ENCODE data around the gene UNC45B.

Gene UNC45B

DNA sequence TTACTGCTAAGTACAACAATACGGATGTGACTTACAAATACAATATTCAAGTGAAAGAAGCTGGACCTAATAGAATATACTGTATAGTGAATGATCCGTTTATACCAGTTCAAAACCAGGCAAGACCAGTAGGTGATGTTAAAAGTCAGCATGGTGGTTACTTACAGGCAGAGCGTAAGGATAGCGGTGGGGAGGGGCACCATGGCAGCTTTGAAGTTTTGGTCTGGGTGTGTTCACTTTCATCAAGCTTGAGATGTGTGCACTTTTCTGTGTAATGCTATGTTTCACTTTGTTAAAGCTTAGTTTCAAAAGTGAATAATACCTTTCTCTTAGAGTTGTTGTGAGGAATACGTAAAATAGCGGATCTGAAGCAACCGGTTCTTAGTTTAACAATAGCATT lies 63.1 kb downstream of the UNC45B start:
- peaks cover 92% of the 10 kb centered on the region for H3K27me3 ChIP-seq
- H3K4me1 ChIP-seq (ENCODE audit: control insufficient read depth in 1 of 2, insufficient read depth in 1 of 2, low read depth in 1 of 2, low read length in 1 of 2): no peaks in the 10 kb centered on the region
- TF ChIP-seq CTCF (IDR thresholded peaks at IDR 0.05): no peak
- no peak overlapping the region for H3K4me3 ChIP-seq (ENCODE audit: low read depth in 1 of 2, low read length in 1 of 2)
- no peaks in the 10 kb centered on the region for H3K9me3 ChIP-seq
- H3K36me3 ChIP-seq: no peaks in the 10 kb centered on the region
- H3K27ac ChIP-seq: no peak overlapping the region

DNA sequence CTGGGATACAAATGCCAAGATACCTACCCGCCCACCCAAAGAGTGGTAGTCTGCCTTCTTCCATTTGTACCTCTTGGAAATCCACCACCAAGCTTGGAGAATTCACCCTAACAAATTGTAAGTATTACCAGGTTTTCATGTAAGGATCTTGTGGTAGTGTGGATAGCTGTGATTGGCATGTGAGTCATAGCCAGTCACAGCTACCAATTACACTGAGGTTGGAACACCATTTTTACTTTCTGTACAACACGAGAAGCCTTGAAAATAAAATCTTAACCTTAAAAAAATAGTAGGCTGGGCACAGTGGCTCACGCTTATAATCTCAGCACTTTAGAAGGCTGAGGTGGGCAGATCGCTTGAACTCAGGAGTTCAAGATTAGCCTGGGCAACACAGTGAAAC lies 65.1 kb downstream of the UNC45B start:
- no peaks in the 10 kb centered on the region for H3K4me1 ChIP-seq (ENCODE audit: control insufficient read depth in 1 of 2, insufficient read depth in 1 of 2, low read depth in 1 of 2, low read length in 1 of 2)
- H3K9me3 ChIP-seq: no peaks in the 10 kb centered on the region
- no peak overlapping the region for H3K4me3 ChIP-seq (ENCODE audit: low read depth in 1 of 2, low read length in 1 of 2)
- H3K27me3 ChIP-seq: peaks cover 91% of the 10 kb centered on the region
- TF ChIP-seq CTCF (IDR thresholded peaks at IDR 0.05): no peak
- no peak overlapping the region for H3K27ac ChIP-seq
- no peaks in the 10 kb centered on the region for H3K36me3 ChIP-seq

DNA sequence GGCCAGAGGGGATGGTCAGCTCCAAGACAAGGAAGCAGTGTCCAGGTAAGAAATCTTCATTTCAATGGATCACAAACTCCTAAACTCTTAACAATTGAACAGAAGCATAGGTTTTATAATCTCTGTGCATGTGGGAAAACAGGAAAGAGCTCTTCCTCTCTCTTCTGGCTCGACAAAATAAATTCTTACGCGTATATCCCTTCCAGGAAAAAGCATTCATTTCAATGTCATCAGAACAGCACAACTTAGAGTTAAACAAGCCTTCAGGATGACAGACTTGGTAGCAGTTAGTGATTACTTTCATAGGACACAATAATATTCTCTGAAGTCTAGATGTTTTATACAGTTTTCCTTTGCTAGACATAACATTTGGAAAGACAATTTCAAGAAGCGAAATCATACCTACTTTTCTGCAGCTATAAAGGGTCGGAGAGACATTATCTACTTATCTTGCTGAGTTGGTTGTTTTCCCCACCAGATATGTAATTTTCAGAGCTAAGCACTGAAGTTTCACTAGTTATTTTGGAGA lies 65.9 kb downstream of the UNC45B start:
- TF ChIP-seq CTCF (IDR thresholded peaks at IDR 0.05): no peak
- Histone ChIP-seq H3K4me1 (ENCODE audit: control insufficient read depth in 1 of 2, insufficient read depth in 1 of 2, low read depth in 1 of 2, low read length in 1 of 2) (no peaks in the 10 kb centered on the region), H3K27me3 (peaks cover 82% of the 10 kb centered on the region), H3K4me3 (ENCODE audit: low read depth in 1 of 2, low read length in 1 of 2) (no peak overlapping the region), H3K9me3 (no peaks in the 10 kb centered on the region), H3K27ac (no peak overlapping the region), H3K36me3 (no peaks in the 10 kb centered on the region)

- Histone ChIP-seq H3K27ac (no peak overlapping the region), H3K9me3 (no peaks in the 10 kb centered on the region), H3K4me3 (ENCODE audit: low read depth in 1 of 2, low read length in 1 of 2) (no peak overlapping the region), H3K27me3 (peaks cover 75% of the 10 kb centered on the region), H3K36me3 (no peaks in the 10 kb centered on the region), H3K4me1 (ENCODE audit: control insufficient read depth in 1 of 2, insufficient read depth in 1 of 2, low read depth in 1 of 2, low read length in 1 of 2) (peaks cover 0 to 5% of the 10 kb centered on the region in 2 experiments)
- no peak for TF ChIP-seq CTCF (IDR thresholded peaks at IDR 0.05)
These were observed 66.6 kb downstream of the UNC45B start for GRCh38 chr17:35214192-35214591.

DNA sequence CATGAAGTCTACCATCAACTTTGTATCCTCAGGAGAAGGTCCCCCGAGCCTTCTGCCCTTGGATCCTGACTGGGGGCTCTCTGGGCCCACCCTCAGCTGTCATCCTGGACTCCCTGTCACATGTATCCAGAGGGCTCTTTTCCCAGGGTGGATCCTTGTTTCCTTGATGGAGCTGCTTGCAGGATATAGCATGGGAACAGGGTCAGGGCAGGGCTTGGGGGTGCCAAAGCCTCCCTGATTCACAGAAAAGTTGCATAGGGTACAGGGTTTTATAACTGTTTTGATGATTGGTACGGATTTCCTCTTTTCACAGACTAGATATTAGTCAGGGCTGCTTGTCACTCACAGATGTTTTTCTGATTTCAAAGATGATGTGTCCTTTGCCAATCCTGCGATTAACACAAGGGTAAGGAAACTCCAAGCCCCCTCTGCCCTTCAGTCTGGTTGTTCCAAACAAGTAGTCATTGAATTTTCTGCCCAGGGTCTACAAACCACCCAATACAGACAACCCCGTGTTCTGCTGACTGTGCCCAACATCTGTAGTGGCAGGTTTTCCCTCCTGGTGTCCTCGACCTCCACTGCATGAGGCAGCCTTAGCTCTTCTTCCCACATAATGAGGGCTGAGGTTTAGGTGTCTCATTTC lies 67.1 kb downstream of the UNC45B start:
- no peak for TF ChIP-seq CTCF (IDR thresholded peaks at IDR 0.05)
- Histone ChIP-seq H3K27ac (no peak overlapping the region), H3K9me3 (no peaks in the 10 kb centered on the region), H3K4me1 (ENCODE audit: control insufficient read depth in 1 of 2, insufficient read depth in 1 of 2, low read depth in 1 of 2, low read length in 1 of 2) (peaks cover 0 to 5% of the 10 kb centered on the region in 2 experiments), H3K4me3 (ENCODE audit: low read depth in 1 of 2, low read length in 1 of 2) (no peak overlapping the region), H3K27me3 (peaks cover 70% of the 10 kb centered on the region), H3K36me3 (no peaks in the 10 kb centered on the region)

Measured in neutrophil (primary cell).